Stimulated activated CD8-positive, alpha-beta memory T cell treated with anti-CD3 and anti-CD28 coated beads, Interleukin-15, amount 100 ng/mL, for 1 hour (primary cell): ENCODE data around the gene ULK2.

ENCODE experiments used
- DNase-seq: peaks from one replicate; pipeline ENCODE4 v3.0.0-alpha.2; 2020; ENCODE audit warnings: low read depth

Gene ULK2

GRCh38 chr17:19747159-19747719 lies 120.5 kb downstream of the ULK2 start:
- no peak for DNase-seq

- no peak for DNase-seq
Measured at GRCh38 chr17:19746517-19746916, 121.2 kb downstream of the ULK2 start.

DNA sequence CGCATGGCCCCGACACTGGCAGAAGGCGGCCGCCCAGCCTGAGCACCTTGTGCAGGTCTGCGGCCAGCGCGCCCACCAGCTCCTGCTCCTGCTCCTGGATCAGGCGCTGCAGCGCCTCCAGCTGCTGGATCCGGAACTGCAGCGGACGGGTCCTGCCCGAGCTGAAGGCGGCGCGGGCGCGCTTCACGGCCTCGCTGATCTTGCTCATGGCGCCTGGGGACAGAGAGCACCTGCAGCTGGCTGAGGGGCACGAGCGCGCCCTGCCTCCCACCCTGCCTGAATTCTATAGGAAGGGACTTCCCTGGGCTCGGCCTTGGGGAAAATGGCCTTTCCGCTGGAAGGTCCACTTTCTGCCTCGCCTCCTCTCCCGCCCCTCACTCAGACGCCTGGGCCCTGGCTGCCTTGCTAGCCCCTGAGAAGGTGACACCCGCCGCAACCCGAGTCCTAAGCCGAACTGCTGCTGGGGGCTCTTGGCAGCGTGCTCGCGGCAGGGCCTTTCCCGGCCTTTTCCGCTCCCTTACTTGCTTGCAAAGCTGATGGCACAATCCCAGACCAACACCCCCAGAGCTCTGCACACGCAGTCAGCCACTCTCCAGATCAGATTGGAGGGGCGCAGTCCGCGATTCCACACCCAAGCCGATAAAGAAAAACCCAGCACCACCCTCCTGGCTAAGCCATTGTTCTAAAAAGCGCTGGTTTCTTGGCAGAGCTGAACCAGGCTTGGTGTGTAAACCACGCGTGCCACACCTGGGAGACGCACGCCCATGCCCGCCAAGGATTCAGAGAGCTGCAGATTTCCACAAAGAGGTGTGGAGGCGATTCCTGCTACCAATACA lies 122.6 kb downstream of the ULK2 start:
- DNase-seq, result peak; percentile 67

- DNase-seq, result no peak
Measured at GRCh38 chr17:19744492-19744891, 123.2 kb downstream of the ULK2 start.

GRCh38 chr17:19743101-19744100 lies 124.3 kb downstream of the ULK2 start:
- no peak for DNase-seq

- no peak for DNase-seq
Measured at GRCh38 chr17:19742495-19742894, 125.2 kb downstream of the ULK2 start.

GRCh38 chr17:19741832-19742457 lies 125.8 kb downstream of the ULK2 start:
- no peak for DNase-seq

DNA sequence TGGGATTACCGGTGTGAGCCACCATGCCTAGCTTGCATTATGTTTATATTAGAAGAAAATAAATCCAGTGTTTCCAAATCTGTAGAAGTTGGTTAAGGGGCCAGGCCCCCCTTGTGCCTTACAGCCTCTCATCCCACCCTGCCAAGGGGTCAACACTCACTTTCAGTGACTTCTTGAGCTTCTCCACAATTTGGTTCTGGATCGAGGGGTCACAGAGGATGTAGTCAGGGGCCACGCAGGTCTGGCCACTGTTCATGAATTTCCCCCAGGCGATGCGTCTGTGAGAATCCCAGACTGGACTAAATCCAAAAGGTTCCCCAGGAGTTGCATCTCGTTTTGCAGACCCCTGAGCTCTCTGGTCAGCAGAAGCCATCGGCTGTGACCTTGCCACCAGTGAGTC lies 126.8 kb downstream of the ULK2 start:
- no peak for DNase-seq

DNA sequence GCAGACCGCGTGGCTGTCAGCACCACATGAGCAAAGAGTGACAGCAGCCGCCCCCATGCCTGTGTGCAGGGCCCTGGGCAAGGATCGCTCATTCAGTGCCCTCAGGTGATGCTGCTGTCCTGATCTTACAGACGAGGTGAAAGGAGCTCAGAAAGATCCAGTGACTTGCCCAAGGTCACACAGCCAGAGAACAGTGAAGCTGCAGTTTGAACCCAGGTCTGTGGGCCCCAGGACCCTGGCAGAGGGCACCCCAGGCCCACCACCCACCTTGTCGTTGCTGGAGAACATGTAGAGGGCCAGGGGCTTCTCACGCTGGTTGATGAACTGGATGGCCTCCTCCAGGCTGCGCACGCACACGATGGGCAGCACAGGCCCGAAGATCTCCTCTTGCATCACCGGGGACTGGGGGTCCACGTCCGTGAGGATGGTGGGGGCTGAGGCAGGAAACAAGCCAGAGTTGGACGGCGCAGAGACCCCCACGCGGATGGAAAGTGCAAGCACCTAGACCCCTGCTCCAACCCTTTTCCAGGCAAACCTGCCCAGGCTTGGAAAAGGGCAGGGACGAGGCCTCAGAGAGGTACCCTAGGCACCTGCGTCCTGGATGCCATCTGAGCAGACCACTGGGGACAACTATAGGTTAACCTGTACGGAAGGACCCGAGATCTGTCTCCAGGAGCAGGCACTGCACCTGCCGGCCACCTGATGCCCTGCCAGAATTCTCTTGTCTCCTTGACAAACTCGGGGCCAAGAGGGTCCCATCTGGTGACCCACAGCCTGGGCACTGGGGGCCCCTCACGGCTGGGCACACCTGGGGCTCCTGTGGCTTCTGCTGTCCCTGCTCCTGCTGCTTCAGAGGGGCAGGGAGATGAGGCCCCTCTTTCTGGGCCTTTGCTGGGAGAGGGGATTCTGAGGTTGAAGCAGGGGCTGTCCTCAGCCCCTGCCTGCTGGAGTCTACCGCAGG lies 128.2 kb downstream of the ULK2 start:
- no peak for DNase-seq

- no peak for DNase-seq
Measured at GRCh38 chr17:19738757-19739156, 129.0 kb downstream of the ULK2 start.

GRCh38 chr17:19738073-19738449 lies 129.7 kb downstream of the ULK2 start:
- no peak for DNase-seq

GRCh38 chr17:19737305-19738072 lies 130.2 kb downstream of the ULK2 start:
- DNase-seq, result no peak

GRCh38 chr17:19736071-19736470 lies 131.7 kb downstream of the ULK2 start:
- DNase-seq, result no peak

DNA sequence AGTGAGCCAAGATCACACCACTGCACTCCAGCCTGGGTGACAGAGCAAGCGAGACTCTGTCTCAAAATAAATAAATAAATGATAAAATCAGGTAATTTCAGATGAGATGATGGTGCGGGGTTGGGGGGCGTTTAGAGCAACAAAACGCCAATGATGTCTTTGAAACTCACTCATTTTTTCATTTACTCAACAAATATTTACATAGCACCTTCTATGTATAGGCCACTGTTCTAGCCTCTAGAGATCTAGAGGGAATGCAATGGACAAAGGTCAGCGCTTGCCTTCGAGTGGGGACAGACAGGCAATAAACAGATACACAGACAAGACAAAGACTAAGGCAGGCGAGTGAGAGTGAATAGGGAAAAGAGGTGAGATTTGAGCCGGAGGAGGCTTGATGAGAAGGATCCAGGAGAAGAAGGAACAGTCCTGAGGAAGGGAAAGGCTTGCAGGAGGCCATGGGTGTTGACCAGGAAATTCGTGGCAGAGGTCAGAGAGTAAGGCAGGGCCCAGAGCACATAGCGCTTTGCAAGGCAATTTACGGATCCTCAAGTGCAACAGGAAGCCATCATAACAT lies 133.7 kb downstream of the ULK2 start:
- DNase-seq, result no peak

GRCh38 chr17:19731626-19732025 lies 136.1 kb downstream of the ULK2 start:
- no peak for DNase-seq

DNA sequence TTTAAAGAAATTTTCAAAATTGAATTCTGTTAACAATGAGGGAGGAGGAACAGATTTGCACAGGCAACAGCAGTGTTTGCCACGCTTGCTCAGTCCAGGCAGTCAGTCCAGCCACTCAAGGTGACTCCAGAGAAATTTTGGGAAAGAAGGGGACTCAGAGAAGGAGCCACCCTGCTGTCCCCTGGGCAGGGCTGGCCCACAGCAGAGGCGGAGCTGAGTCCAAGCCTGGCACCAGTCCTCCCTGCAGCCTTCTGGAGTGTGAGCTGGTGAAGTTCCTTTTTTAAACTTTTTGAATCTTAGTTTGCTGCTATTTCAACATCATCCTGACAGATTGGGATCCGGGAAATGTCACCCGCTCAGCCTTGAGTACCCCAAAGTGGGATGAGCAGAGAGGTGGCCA lies 136.9 kb downstream of the ULK2 start:
- DNase-seq, result no peak

GRCh38 chr17:19729900-19730299 lies 137.8 kb downstream of the ULK2 start:
- DNase-seq, result no peak

DNA sequence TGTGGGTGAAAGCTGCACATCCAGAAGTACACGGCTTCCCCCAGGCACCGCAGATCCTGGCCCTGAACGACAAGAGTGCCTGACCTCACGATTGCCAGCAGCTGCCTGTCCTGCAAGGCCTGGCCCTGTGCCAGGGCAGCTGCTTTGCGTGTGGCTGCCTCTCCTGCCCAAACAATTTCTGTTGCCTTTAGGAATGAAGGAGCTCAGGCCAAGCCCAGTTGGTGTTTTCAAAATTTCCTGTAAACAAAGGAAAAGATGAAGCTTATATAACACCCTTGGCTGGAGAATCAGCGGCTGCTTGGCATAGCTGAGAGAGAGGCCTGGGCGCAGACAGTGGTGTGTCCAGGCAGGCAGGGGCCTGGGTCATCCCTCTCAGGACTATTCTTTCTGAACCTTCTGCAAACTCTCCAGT lies 139.6 kb downstream of the ULK2 start:
- DNase-seq, result no peak

DNA sequence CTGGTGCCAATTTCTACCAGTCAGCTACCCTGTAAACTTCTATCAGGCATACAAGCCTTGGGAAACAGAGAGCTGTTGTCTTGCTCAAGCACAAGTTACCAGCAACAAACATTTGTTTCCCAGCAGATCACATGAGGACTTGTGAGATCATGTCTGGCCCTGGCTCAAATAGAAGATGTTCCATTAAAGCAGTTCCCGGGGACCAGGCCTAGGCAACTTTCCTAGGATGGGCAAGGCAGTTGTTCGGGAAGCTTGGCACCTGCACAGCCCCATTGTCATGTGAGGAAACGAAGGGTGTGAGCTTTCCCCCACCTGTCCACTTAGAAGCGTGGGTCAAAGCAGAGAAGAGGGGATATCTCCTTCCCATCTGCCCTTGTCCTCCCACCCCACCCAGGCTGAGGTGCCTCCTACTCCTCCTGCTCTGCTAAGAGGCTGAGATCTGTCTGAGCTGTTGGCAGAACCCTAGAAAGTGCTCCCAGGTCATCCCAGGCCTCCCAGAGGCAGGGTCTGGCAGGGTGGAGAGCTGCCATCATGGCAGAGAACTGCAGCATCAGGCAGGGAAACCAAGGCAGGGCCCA lies 140.1 kb downstream of the ULK2 start:
- no peak for DNase-seq
